22Rv1 (cell line): Measurements from ENCODE around the gene SLC2A9.

Source experiments
- H3K27ac ChIP-seq: fragments of 450-650 bp; 2 replicates; pipeline ENCODE4 v1.5.1; 2017
- CTCF ChIP-seq: fragments of 450-650 bp; IDR thresholded peaks from 2 replicates; pipeline ENCODE4 v1.5.1; 2017; ENCODE audit warnings: mild to moderate bottlenecking
- ZFX ChIP-seq: fragments of 450-650 bp; IDR thresholded peaks from 2 replicates; pipeline ENCODE4 v1.6.1; 2017; ENCODE audit warnings: antibody characterized with exemption, borderline replicate concordance

Gene SLC2A9

GRCh38 chr4:10026485-10026884, 5.2 kb upstream of the SLC2A9 start:
- H3K27ac ChIP-seq: no peak overlapping the region
- TF ChIP-seq CTCF: no peak
- no peak for TF ChIP-seq ZFX

- H3K27ac ChIP-seq: no peak overlapping the region
- TF ChIP-seq CTCF: no peak
- TF ChIP-seq ZFX: no peak
These were observed 4.0 kb upstream of the SLC2A9 start for GRCh38 chr4:10025230-10025806.

- TF ChIP-seq ZFX (no peak), CTCF (no peak)
- H3K27ac ChIP-seq: no peak overlapping the region
These were observed 3.0 kb upstream of the SLC2A9 start for GRCh38 chr4:10024303-10024702.

- H3K27ac ChIP-seq: no peak overlapping the region
- TF ChIP-seq ZFX (no peak), CTCF (no peak)
These were observed 2.5 kb upstream of the SLC2A9 start for GRCh38 chr4:10023806-10024205.

GRCh38 chr4:10023050-10023419, 1.7 kb upstream of the SLC2A9 start:
- no peak overlapping the region for H3K27ac ChIP-seq
- TF ChIP-seq CTCF: no peak
- no peak for TF ChIP-seq ZFX

- no peak overlapping the region for H3K27ac ChIP-seq
- TF ChIP-seq CTCF (no peak), ZFX (no peak)
These were observed 1.2 kb upstream of the SLC2A9 start for GRCh38 chr4:10022346-10023049.

- TF ChIP-seq ZFX (no peak), CTCF (no peak)
- H3K27ac ChIP-seq: no peak overlapping the region
These were observed 341 bp upstream of the SLC2A9 start for GRCh38 chr4:10021653-10022023.
